OCI-LY1 (cell line): ENCODE results near the gene SFT2D1.
"Not testable (repeated sequence)": the region's sequence is repeated elsewhere in the genome, so short reads cannot be mapped to it uniquely, and the experiment has no call there.

ENCODE experiments used
- H2AFZ ChIP-seq: fragments of 200-600 bp; sonication (generic), shearing (Covaris generic); 2 replicates; pipeline ENCODE4 v1.6.0; 2014; ENCODE audit warnings: antibody characterized with exemption, mild to moderate bottlenecking, low read length
- H3F3A ChIP-seq: fragments of 200-600 bp; sonication (generic), shearing (Covaris generic); 2 replicates; pipeline ENCODE4 v1.6.0; 2014; ENCODE audit warnings: mild to moderate bottlenecking, antibody characterized with exemption, low read length, moderate library complexity; ENCODE audit not compliant: insufficient read depth
- H3K27ac ChIP-seq: fragments of 200-600 bp; sonication (generic); 2 replicates; pipeline ENCODE4 v1.5.1; 2014; ENCODE audit warnings: low read length, mixed run types, mild to moderate bottlenecking, low read depth; ENCODE audit not compliant: poor library complexity, severe bottlenecking
- H3K27me3 ChIP-seq: fragments of 200-600 bp; sonication (generic); 2 replicates; pipeline ENCODE4 v1.6.0; 2014; ENCODE audit warnings: antibody characterized with exemption, mild to moderate bottlenecking, low read length, moderate library complexity; ENCODE audit not compliant: insufficient read depth
- H3K36me3 ChIP-seq: fragments of 200-600 bp; sonication (generic); 2 replicates; pipeline ENCODE4 v1.6.1; 2014; ENCODE audit warnings: mild to moderate bottlenecking, antibody characterized with exemption, low read length, moderate library complexity, mixed read lengths; ENCODE audit not compliant: insufficient read depth
- H3K4me1 ChIP-seq: fragments of 200-600 bp; sonication (generic); 2 replicates; pipeline ENCODE4 v1.5.1; 2014; ENCODE audit warnings: mild to moderate bottlenecking, low read length, moderate library complexity; ENCODE audit not compliant: insufficient read depth, severe bottlenecking
- H3K4me2 ChIP-seq: fragments of 200-600 bp; sonication (generic), shearing (Covaris generic); 2 replicates; pipeline ENCODE4 v1.6.1; 2014; ENCODE audit warnings: low read length
- H3K4me3 ChIP-seq: fragments of 200-600 bp; sonication (generic); 2 replicates; pipeline ENCODE4 v1.5.1; 2014; ENCODE audit warnings: low read length, low read depth, mild to moderate bottlenecking, mixed read lengths; ENCODE audit not compliant: poor library complexity, severe bottlenecking
- H3K79me2 ChIP-seq: fragments of 200-600 bp; shearing (Covaris generic); 2 replicates; pipeline ENCODE4 v1.6.1; 2016; ENCODE audit warnings: mixed run types, low read length, mixed read lengths; ENCODE audit not compliant: insufficient read depth
- H3K9ac ChIP-seq: fragments of 200-600 bp; sonication (generic), shearing (Covaris generic); 2 replicates; pipeline ENCODE4 v1.6.1; 2014; ENCODE audit warnings: mild to moderate bottlenecking, low read length, mixed read lengths
- H3K9me2 ChIP-seq: fragments of 200-600 bp; sonication (generic), shearing (Covaris generic); 2 replicates; pipeline ENCODE4 v1.6.1; 2014; ENCODE audit warnings: low read depth, mild to moderate bottlenecking, low read length, mixed read lengths
- H3K9me3 ChIP-seq: fragments of 200-600 bp; shearing (Covaris generic); 2 replicates; pipeline ENCODE4 v1.6.1; 2014; ENCODE audit warnings: low read length, mixed read lengths
- H4K20me1 ChIP-seq: fragments of 200-600 bp; sonication (generic), shearing (Covaris generic); 2 replicates; pipeline ENCODE4 v1.6.0; 2016; ENCODE audit warnings: mild to moderate bottlenecking, low read length; ENCODE audit not compliant: insufficient read depth
- EZH2 ChIP-seq: fragments of 200-600 bp; sonication (generic), shearing (Covaris generic); IDR thresholded peaks from 2 replicates; pipeline ENCODE4 v1.8.0; 2017; ENCODE audit warnings: borderline replicate concordance, mixed run types, mild to moderate bottlenecking, antibody characterized with exemption, low read length, moderate library complexity, mixed read lengths
- TF ChIP-seq, protein P1 (sequence below): fragments of 200-600 bp; sonication (generic), shearing (Covaris generic); IDR thresholded peaks from 2 replicates; pipeline ENCODE4 v1.5.1; 2017; ENCODE audit warnings: mild to moderate bottlenecking, antibody characterized with exemption, low read length, moderate library complexity, mixed read lengths

SFT2D1 gene

DNA sequence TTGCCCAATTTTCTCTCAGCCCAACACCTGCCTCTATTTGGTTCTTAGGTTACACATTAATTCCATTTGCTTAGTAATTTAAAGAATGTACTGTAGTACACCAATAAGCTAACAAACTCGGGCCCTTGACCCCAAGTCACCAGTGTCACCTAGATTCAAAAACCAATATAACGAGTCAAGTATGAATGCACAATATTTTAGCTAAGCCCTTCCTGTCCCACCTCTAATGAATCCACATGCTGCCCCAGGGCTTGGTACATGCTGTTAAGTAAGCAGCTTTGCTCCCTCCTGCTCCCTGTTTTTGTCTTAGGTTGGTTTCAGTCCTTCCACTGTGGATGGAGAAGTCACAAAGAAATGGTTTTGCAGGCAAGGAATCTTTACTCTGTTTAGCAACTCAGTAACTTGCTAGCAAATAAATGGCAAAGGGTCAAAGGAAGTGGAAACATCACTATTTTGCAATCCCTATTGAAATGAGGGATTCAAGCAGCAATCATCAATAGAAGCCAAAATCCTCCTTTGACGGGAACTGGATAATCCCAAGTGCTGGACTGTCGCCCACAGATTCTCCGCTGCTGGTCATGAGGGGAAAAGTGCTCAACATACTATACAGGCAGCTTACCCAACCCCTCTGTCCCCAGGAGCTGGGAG, 45.4 kb upstream of the SFT2D1 start:
- H3K4me3 ChIP-seq: no peak overlapping the region
- no peaks in the 10 kb centered on the region for H4K20me1 ChIP-seq
- no peak overlapping the region for H3K27ac ChIP-seq
- H3K9me3 ChIP-seq: no peaks in the 10 kb centered on the region
- H2AFZ ChIP-seq: no peak overlapping the region
- H3K4me2 ChIP-seq: no peak overlapping the region
- TF ChIP-seq, protein P1, sequence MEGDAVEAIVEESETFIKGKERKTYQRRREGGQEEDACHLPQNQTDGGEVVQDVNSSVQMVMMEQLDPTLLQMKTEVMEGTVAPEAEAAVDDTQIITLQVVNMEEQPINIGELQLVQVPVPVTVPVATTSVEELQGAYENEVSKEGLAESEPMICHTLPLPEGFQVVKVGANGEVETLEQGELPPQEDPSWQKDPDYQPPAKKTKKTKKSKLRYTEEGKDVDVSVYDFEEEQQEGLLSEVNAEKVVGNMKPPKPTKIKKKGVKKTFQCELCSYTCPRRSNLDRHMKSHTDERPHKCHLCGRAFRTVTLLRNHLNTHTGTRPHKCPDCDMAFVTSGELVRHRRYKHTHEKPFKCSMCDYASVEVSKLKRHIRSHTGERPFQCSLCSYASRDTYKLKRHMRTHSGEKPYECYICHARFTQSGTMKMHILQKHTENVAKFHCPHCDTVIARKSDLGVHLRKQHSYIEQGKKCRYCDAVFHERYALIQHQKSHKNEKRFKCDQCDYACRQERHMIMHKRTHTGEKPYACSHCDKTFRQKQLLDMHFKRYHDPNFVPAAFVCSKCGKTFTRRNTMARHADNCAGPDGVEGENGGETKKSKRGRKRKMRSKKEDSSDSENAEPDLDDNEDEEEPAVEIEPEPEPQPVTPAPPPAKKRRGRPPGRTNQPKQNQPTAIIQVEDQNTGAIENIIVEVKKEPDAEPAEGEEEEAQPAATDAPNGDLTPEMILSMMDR: no peak
- no peaks in the 10 kb centered on the region for H3K79me2 ChIP-seq
- no peaks in the 10 kb centered on the region for H3K9me2 ChIP-seq
- H3K4me1 ChIP-seq: peaks cover 7% of the 10 kb centered on the region
- H3K36me3 ChIP-seq: no peaks in the 10 kb centered on the region
- no peak overlapping the region for H3K9ac ChIP-seq
- H3F3A ChIP-seq: no peaks in the 10 kb centered on the region
- H3K27me3 ChIP-seq: peaks cover 3% of the 10 kb centered on the region

- H3K36me3 ChIP-seq, H3K27me3 ChIP-seq, H3K9ac ChIP-seq, H3K9me3 ChIP-seq, H3K9me2 ChIP-seq, H3F3A ChIP-seq, H3K4me2 ChIP-seq, H3K4me3 ChIP-seq, H4K20me1 ChIP-seq, H3K79me2 ChIP-seq, H3K27ac ChIP-seq, H2AFZ ChIP-seq, H3K4me1 ChIP-seq: not testable (repeated sequence)
These were observed 44.8 kb upstream of the SFT2D1 start for GRCh38 chr6:166387098-166387497.

DNA sequence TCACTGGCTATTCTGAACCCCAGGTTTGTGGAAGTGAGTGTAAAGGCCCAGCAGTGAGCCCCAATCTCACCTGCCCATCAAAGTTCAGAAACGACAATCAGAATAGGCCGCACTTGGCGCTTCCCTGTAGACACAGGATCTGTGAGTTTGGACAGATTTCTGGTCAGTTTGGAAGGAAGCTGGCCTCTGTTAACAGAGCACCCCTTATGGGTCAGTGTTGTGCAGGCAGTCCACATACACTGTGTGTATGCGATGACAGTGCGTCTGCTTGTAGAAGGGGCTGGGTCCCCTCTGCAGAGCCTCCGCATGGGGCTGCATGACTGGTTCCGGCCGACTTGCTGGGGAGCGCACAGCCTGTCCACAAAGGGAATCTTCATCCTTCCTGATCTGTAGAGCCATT, 43.8 kb upstream of the SFT2D1 start:
- Histone ChIP-seq H2AFZ (no peak overlapping the region), H3K27ac (no peak overlapping the region), H3K79me2 (no peaks in the 10 kb centered on the region), H3K4me3 (no peak overlapping the region), H3K9me3 (no peaks in the 10 kb centered on the region), H3F3A (no peaks in the 10 kb centered on the region; the same call in 1 of the 2 replicates), H3K4me2 (no peak overlapping the region), H4K20me1 (no peaks in the 10 kb centered on the region), H3K36me3 (no peaks in the 10 kb centered on the region), H3K9me2 (no peaks in the 10 kb centered on the region), H3K9ac (no peak overlapping the region), H3K4me1 (peaks cover 20% of the 10 kb centered on the region), H3K27me3 (peaks cover 3% of the 10 kb centered on the region)
- TF ChIP-seq EZH2: no peak
- TF ChIP-seq, protein P1: no peak

GRCh38 chr6:166383802-166384363, 41.5 kb upstream of the SFT2D1 start:
- H3K79me2 ChIP-seq, H3F3A ChIP-seq, H3K27me3 ChIP-seq, H3K27ac ChIP-seq, H2AFZ ChIP-seq, H3K9me2 ChIP-seq, H4K20me1 ChIP-seq, H3K36me3 ChIP-seq, H3K9me3 ChIP-seq: not testable (repeated sequence)
- Histone ChIP-seq H3K4me3 (peak overlapping the region; percentile 79), H3K4me2 (peak overlapping the region; percentile 91), H3K9ac (peak overlapping the region; percentile 75), H3K4me1 (peaks cover 20% of the 10 kb centered on the region)
